H1 (cell line): ENCODE measurements around the gene LRRC27. TPM values are rescaled to one million over a fixed set of nuclear protein-coding genes. Genes with fewer than 3 reads are reported as not detected.

Experiments used
- CTCF ChIA-PET: fragments of 300-600 bp; sonication (Branson Sonifier 250); formaldehyde crosslinking; loops from one replicate; lab custom pipeline; 2021; ENCODE audit not compliant: partially characterized antibody; lab: Charles Lee
- POLR2A ChIA-PET: fragments of 300-600 bp; sonication (Branson Sonifier 250); formaldehyde crosslinking; loops from one replicate; lab custom pipeline; 2021; ENCODE audit warnings: inconsistent platforms; ENCODE audit not compliant: partially characterized antibody; lab: Charles Lee
- DNase-seq, 2 experiments: peaks; one replicate each; pipeline versions ENCODE4 v3.0.0 to v3.0.0-alpha.2; 2010 to 2022; ENCODE audit warnings: low spot score in 2 of 2, low read depth in 1 of 2, mixed read lengths in 1 of 2
- FAIRE-seq: peaks from 2 replicates; lab custom pipeline; 2011; peaks lifted over from hg19 to GRCh38; lab: Jason Lieb, UNC
- H2AFZ ChIP-seq: 2 replicates; pipeline ENCODE4 v1.8.1; 2012; ENCODE audit warnings: low read length, inconsistent platforms
- H2AK5ac ChIP-seq: 2 replicates; pipeline ENCODE4 v1.6.1; 2013; ENCODE audit warnings: low read depth, low read length
- H2BK120ac ChIP-seq: replicated peaks from 2 replicates; pipeline ENCODE3; 2013; ENCODE audit warnings: low read depth, low read length, inconsistent platforms
- H2BK12ac ChIP-seq: 2 replicates; pipeline ENCODE4 v1.6.1; 2013; ENCODE audit warnings: low read depth, low read length
- H2BK15ac ChIP-seq: 2 replicates; pipeline ENCODE4 v1.6.1; 2013; ENCODE audit warnings: low read length
- H2BK20ac ChIP-seq: 2 replicates; pipeline ENCODE4 v1.6.1; 2013; ENCODE audit warnings: low read length
- H2BK5ac ChIP-seq: 2 replicates; pipeline ENCODE4 v1.6.1; 2013; ENCODE audit warnings: low read depth, low read length
- H3K14ac ChIP-seq: 2 replicates; pipeline ENCODE4 v1.6.1; 2013; ENCODE audit warnings: inconsistent platforms; ENCODE audit not compliant: insufficient read length
- H3K18ac ChIP-seq: 2 replicates; pipeline ENCODE4 v1.6.1; 2013; ENCODE audit warnings: low read length; ENCODE audit errors: extremely low read depth
- H3K23ac ChIP-seq: 2 replicates; pipeline ENCODE4 v1.6.1; 2013; ENCODE audit warnings: inconsistent platforms; ENCODE audit not compliant: insufficient read length
- H3K23me2 ChIP-seq: 2 replicates; pipeline ENCODE4 v1.6.1; 2013; ENCODE audit warnings: low read depth, low read length
- H3K27ac ChIP-seq: 2 replicates; pipeline ENCODE4 v1.6.1; 2011; ENCODE audit warnings: low read depth, low read length, inconsistent platforms
- H3K27me3 ChIP-seq, 4 experiments: replicated peaks in 1 of 4; 1 replicate in 1 of 4; 2 replicates in 3 of 4; pipeline versions ENCODE4 v1.6.1 to v1.8.1; 2011 to 2013; ENCODE audit warnings: low read length in 3 of 4, mild to moderate bottlenecking in 3 of 4, inconsistent platforms in 2 of 4, mixed read lengths in 2 of 4, moderate library complexity in 1 of 4; ENCODE audit not compliant: control insufficient read depth in 3 of 4, insufficient read depth in 3 of 4; ENCODE audit errors: extremely low read depth in 1 of 4
- H3K36me3 ChIP-seq, 4 experiments: 2 replicates each; pipeline versions ENCODE4 v1.6.1 to v1.8.1; 2011 to 2013; ENCODE audit warnings: mild to moderate bottlenecking in 4 of 4, low read length in 3 of 4, moderate library complexity in 2 of 4, control low read depth in 1 of 4, inconsistent platforms in 1 of 4; ENCODE audit not compliant: insufficient read depth in 4 of 4, control insufficient read depth in 2 of 4
- H3K4ac ChIP-seq: replicated peaks from 2 replicates; pipeline ENCODE3; 2013; ENCODE audit warnings: low read length, low read depth, mixed read lengths, inconsistent platforms; ENCODE audit not compliant: insufficient read length
- H3K4me1 ChIP-seq, 4 experiments: replicated peaks in 1 of 4; 1 replicate in 1 of 4; 2 replicates in 3 of 4; pipeline versions ENCODE4 v1.6.1 to v1.8.1; 2011 to 2013; ENCODE audit warnings: low read length in 3 of 4, inconsistent platforms in 2 of 4, mixed read lengths in 1 of 4; ENCODE audit not compliant: insufficient read depth in 4 of 4, control insufficient read depth in 3 of 4
- H3K4me2 ChIP-seq, 2 experiments: 2 replicates each; pipeline versions ENCODE4 v1.6.1 to v1.8.1; 2011 to 2013; ENCODE audit warnings: low read depth in 2 of 2, low read length in 2 of 2, control low read depth in 1 of 2, inconsistent platforms in 1 of 2, mild to moderate bottlenecking in 1 of 2; ENCODE audit not compliant: insufficient read depth in 1 of 2
- H3K4me3 ChIP-seq, 4 experiments: fragments of 200-600, 300-600 bp in 1 of 4; sonication (generic), shearing (Covaris generic), sonication (Bioruptor Twin) in 1 of 4; 2 replicates each; pipeline versions ENCODE4 v1.5.1 to v1.8.1; 2011 to 2016; ENCODE audit warnings: low read length in 4 of 4, low read depth in 3 of 4, control low read depth in 2 of 4, inconsistent platforms in 2 of 4, mild to moderate bottlenecking in 2 of 4, mixed read lengths in 1 of 4, moderate library complexity in 1 of 4; ENCODE audit not compliant: insufficient read depth in 2 of 4; ENCODE audit errors: extremely low read depth in 1 of 4
- H3K56ac ChIP-seq: replicated peaks from 2 replicates; pipeline ENCODE3; 2013; ENCODE audit warnings: low read depth, mild to moderate bottlenecking, mixed read lengths, low read length, inconsistent platforms; ENCODE audit not compliant: insufficient read length
- H3K79me1 ChIP-seq: 2 replicates; pipeline ENCODE4 v1.6.1; 2013; ENCODE audit warnings: low read depth, low read length, control low read depth
- H3K79me2 ChIP-seq, 2 experiments: 2 replicates each; pipeline versions ENCODE4 v1.6.1 to v1.8.1; 2012 to 2013; ENCODE audit warnings: low read length in 2 of 2, mild to moderate bottlenecking in 2 of 2, inconsistent platforms in 1 of 2; ENCODE audit not compliant: insufficient read depth in 2 of 2, control insufficient read depth in 1 of 2
- H3K9ac ChIP-seq, 4 experiments: replicated peaks in 1 of 4; 1 replicate in 1 of 4; 2 replicates in 3 of 4; pipeline versions ENCODE4 v1.6.1 to v1.8.1; 2011 to 2013; ENCODE audit warnings: low read depth in 3 of 4, low read length in 3 of 4, control low read depth in 2 of 4, mild to moderate bottlenecking in 2 of 4, moderate library complexity in 2 of 4, inconsistent platforms in 1 of 4; ENCODE audit errors: extremely low read depth in 1 of 4
- H3K9me3 ChIP-seq, 2 experiments: 2 replicates each; pipeline versions ENCODE4 v1.6.1 to v1.8.1; 2012 to 2013; ENCODE audit warnings: mild to moderate bottlenecking in 2 of 2, moderate library complexity in 2 of 2, control low read depth in 1 of 2, inconsistent platforms in 1 of 2, low read depth in 1 of 2, low read length in 1 of 2, mixed read lengths in 1 of 2; ENCODE audit not compliant: insufficient read depth in 2 of 2
- H4K20me1 ChIP-seq, 2 experiments: replicated peaks in 1 of 2; 2 replicates each; pipeline versions ENCODE3 to v1.8.1; 2011 to 2013; ENCODE audit warnings: inconsistent platforms in 2 of 2, low read length in 2 of 2, mild to moderate bottlenecking in 1 of 2; ENCODE audit not compliant: insufficient read depth in 2 of 2, control insufficient read depth in 1 of 2
- H4K5ac ChIP-seq: 2 replicates; pipeline ENCODE4 v1.6.1; 2013; ENCODE audit warnings: low read length, low read depth, mixed read lengths, inconsistent platforms; ENCODE audit not compliant: insufficient read length
- H4K8ac ChIP-seq: 2 replicates; pipeline ENCODE4 v1.8.0; 2013; ENCODE audit warnings: mild to moderate bottlenecking, moderate library complexity, low read length, inconsistent platforms; ENCODE audit not compliant: insufficient read depth; ENCODE audit errors: extremely low read depth
- H4K91ac ChIP-seq: replicated peaks from 2 replicates; pipeline ENCODE3; 2013; ENCODE audit warnings: low read length, mixed read lengths, inconsistent platforms; ENCODE audit not compliant: insufficient read length
- JUN ChIP-seq: IDR thresholded peaks from 2 replicates; pipeline ENCODE4 v1.6.1; 2011; ENCODE audit warnings: low read depth, mild to moderate bottlenecking, improper control_type of control experiment, low read length
- KDM4A ChIP-seq: IDR thresholded peaks from one replicate; pipeline ENCODE4 v1.7.1; 2012; ENCODE audit warnings: low read depth, mild to moderate bottlenecking, moderate library complexity, low read length, inconsistent platforms; ENCODE audit not compliant: severe bottlenecking
- NRF1 ChIP-seq: IDR thresholded peaks from 2 replicates; pipeline ENCODE4 v1.6.1; 2011; ENCODE audit warnings: mild to moderate bottlenecking, low read depth, low read length, improper control_type of control experiment
- POU5F1 ChIP-seq: IDR thresholded peaks from 2 replicates; pipeline ENCODE4 v1.6.1; 2011; ENCODE audit warnings: low read depth, mild to moderate bottlenecking, low read length, moderate library complexity
- RXRA ChIP-seq: IDR thresholded peaks from 2 replicates; pipeline ENCODE4 v1.6.1; 2011; ENCODE audit warnings: low read depth, mild to moderate bottlenecking, low read length, moderate library complexity; ENCODE audit not compliant: insufficient read depth
- SP1 ChIP-seq: IDR thresholded peaks from 2 replicates; pipeline ENCODE4 v1.6.1; 2011; ENCODE audit warnings: low read depth, low read length
- TAF1 ChIP-seq: IDR thresholded peaks from 2 replicates; pipeline ENCODE4 v1.6.1; 2011; ENCODE audit warnings: mild to moderate bottlenecking, low read depth, low read length
- WGBS, 2 experiments: shearing (Covaris generic) in 1 of 2; methylation state at CpG; one replicate each; pipeline versions ENCODE4 v1.1.6 to v1.1.7; 2013 to 2015; ENCODE audit warnings: low lambda C conversion rate in 2 of 2, mixed read lengths in 2 of 2, inconsistent platforms in 1 of 2, low coverage in 1 of 2, missing lambda C conversion rate in 1 of 2; ENCODE audit not compliant: insufficient replicate concordance in 2 of 2, insufficient coverage in 1 of 2, insufficient read length in 1 of 2; ENCODE audit errors: extremely low coverage in 1 of 2, missing lambda C conversion rate in 1 of 2; 5-methylcytosine and 5-hydroxymethylcytosine counted together
- polyA plus RNA-seq, 7 experiments: library from polyadenylated mRNA; depleted of rRNA in 3 of 7; stranded (reverse) in 5 of 7; unstranded in 2 of 7; fragments of >200 nt in 5 of 7; fragments of 200-250 nt in 2 of 7; gene quantifications; 1 replicate in 5 of 7; 2 replicates in 1 of 7; 4 replicates in 1 of 7; pipeline versions ENCODE4 v1.2.1 to v1.2.3, GENCODE V29; 2011 to 2013; ENCODE audit warnings: missing spikeins in 2 of 7, mixed read lengths in 2 of 7
- total RNA-seq: library from RNA; stranded (reverse); fragmentation: NEBNext Ultra II Directional; extraction: Animal tissue kit (Norgen Biotek cat#: 25700); gene quantifications from 2 replicates; pipeline ENCODE4 v1.2.1, GENCODE V29; 2021
- TF ChIP-seq, protein P1 (sequence below): IDR thresholded peaks from 2 replicates; pipeline ENCODE4 v1.6.1; 2011; ENCODE audit warnings: low read depth, mild to moderate bottlenecking, low read length; ENCODE audit not compliant: insufficient read depth
- TF ChIP-seq, protein P2 (sequence below): IDR thresholded peaks from 2 replicates; pipeline ENCODE4 v1.6.1; 2012; ENCODE audit warnings: inconsistent platforms
- TF ChIP-seq, protein P3 (sequence below): IDR thresholded peaks from 2 replicates; pipeline ENCODE4 v1.6.1; 2012; ENCODE audit warnings: inconsistent platforms

Gene LRRC27
- total and polyA plus RNA-seq, 2 of the 8 experiments (the other 6 are each of a cell fraction or from before 2014, with no cell fraction given) = 1.2 to 3.8 TPM

DNA sequence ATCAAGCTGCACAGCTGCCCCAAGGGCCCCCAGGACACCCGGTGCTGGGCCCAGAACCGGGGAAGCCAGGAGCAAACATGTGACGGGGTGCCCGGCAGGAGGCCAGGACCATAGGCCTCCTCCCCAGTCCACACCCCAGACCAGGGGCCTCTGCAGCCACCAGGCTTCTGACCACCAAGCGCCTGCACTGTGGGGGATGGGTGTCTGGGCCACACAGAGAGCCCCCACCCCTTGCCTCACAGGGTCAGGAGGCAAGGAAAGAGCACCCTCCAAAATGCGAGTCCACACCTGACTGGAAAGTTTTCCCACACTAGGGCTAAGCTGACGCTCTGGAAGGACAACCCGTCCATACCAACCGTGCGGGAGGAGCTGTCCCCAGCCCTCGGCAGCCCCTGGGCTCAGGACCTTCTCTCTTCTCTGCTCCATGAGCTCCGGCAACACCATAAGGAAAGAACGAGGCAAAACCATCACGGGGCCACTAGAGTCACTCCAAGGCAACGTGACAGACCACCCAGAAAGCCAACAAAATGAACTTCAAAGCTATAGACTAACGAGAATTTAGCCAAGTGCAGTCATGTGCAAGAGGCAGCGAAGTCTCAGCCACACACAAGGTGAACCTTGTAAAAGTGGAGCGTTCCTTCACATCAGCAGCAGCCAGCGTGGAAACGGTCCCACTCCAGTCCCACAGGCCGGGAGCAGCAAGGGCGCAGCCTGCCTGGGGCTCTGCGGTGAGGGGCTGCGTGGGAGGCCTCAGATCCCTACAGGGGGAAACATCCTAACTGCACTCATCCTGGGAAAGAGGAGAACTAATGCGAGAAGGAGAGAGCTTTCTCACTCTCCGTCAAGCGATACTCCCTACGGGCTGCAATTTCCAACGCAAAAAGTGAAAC is 29.3 kb upstream of the LRRC27 start:
- Histone ChIP-seq H3K56ac (no peak overlapping the region), H2AK5ac (no peak overlapping the region), H4K5ac (no peak overlapping the region), H3K9ac (no peak overlapping the region), H2BK20ac (no peak overlapping the region), H3K79me1 (no peaks in the 10 kb centered on the region), H3K14ac (no peak overlapping the region), H3K27ac (no peak overlapping the region), H3K4me1 (peaks cover 0 to 9% (median 0%) of the 10 kb centered on the region in 4 experiments; a peak in 3 of 7 replicates), H2BK120ac (no peak overlapping the region), H2BK12ac (no peak overlapping the region), H3K27me3 (peaks cover 7 to 17% (median 16%) of the 10 kb centered on the region in 4 experiments; a peak in 6 of 7 replicates), H3K4me3 (no peak overlapping the region), H4K20me1 (peaks cover 0 to 1% of the 10 kb centered on the region in 2 experiments), H3K4ac (no peak overlapping the region), H3K4me2 (no peak overlapping the region), H2BK5ac (no peak overlapping the region), H2AFZ (no peak overlapping the region), H3K36me3 (no peaks in the 10 kb centered on the region), H2BK15ac (no peak overlapping the region), H3K79me2 (no peaks in the 10 kb centered on the region), H3K18ac (no peak overlapping the region), H3K23ac (no peak overlapping the region), H3K9me3 (peaks cover 10 to 13% of the 10 kb centered on the region in 2 experiments), H4K8ac (peak overlapping the region; percentile 31; the same call in 1 of the 2 replicates), H3K23me2 (peaks cover 3% of the 10 kb centered on the region; the same call in 1 of the 2 replicates), H4K91ac (no peak overlapping the region)
- ChIA-PET POLR2A (interaction anchor here (0.9 to 1.5 kb wide), 3 partner anchors 8 to 34 kb away, joined by 3 to 5 read pairs (median 3); no protein-coding TSS in a partner anchor), CTCF (interaction anchor here (1.0 to 2.0 kb wide), 8 partner anchors 9 to 64 kb away, joined by 3 to 9 read pairs (median 4); no protein-coding TSS in a partner anchor)
- WGBS, 2 experiments = 84% methylated on average over 29 of the region's 29 CpGs; no CpG with 5 or more reads in 1 of the 2 experiments
- DNase-seq (no peak), FAIRE-seq (no peak)
- TF ChIP-seq KDM4A = no peak
- TF ChIP-seq RXRA = no peak
- no peak for TF ChIP-seq POU5F1
- no peak for TF ChIP-seq JUN
- TF ChIP-seq TAF1 = no peak
- TF ChIP-seq, protein P1, sequence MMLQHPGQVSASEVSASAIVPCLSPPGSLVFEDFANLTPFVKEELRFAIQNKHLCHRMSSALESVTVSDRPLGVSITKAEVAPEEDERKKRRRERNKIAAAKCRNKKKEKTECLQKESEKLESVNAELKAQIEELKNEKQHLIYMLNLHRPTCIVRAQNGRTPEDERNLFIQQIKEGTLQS = no peak
- TF ChIP-seq, protein P2, sequence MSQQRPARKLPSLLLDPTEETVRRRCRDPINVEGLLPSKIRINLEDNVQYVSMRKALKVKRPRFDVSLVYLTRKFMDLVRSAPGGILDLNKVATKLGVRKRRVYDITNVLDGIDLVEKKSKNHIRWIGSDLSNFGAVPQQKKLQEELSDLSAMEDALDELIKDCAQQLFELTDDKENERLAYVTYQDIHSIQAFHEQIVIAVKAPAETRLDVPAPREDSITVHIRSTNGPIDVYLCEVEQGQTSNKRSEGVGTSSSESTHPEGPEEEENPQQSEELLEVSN = no peak
- TF ChIP-seq SP1 = no peak
- no peak for TF ChIP-seq NRF1
- TF ChIP-seq, protein P3, sequence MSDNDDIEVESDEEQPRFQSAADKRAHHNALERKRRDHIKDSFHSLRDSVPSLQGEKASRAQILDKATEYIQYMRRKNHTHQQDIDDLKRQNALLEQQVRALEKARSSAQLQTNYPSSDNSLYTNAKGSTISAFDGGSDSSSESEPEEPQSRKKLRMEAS = no peak
